Measurements from ENCODE around the gene BPIFB2. TPM values are rescaled to one million over a fixed set of nuclear protein-coding genes. Genes with fewer than 3 reads are reported as not detected.

Gene BPIFB2
- total RNA-seq, 1 experiment from 2014 or later, result not detected

- in situ Hi-C loops (cut with HindIII; ENCODE audit: low pct_unique_long_range_greater_than_20kb, low sequenced_read_pairs), result no loop called here
- no peak for DNase-seq (ENCODE audit: low read depth, low spot score)
Observed at GRCh38 chr20:33068251-33068939, 60.9 kb downstream of the BPIFB2 start.

GRCh38 chr20:33069673-33070072, 62.2 kb downstream of the BPIFB2 start:
- in situ Hi-C loops (cut with HindIII; ENCODE audit: low pct_unique_long_range_greater_than_20kb, low sequenced_read_pairs), result no loop called here
- no peak for DNase-seq (ENCODE audit: low read depth, low spot score)

- DNase-seq (ENCODE audit: low read depth, low spot score), result no peak
- in situ Hi-C loops (cut with HindIII; ENCODE audit: low pct_unique_long_range_greater_than_20kb, low sequenced_read_pairs), result no loop called here
Observed at GRCh38 chr20:33070111-33071053, 62.9 kb downstream of the BPIFB2 start.

- in situ Hi-C loops (cut with HindIII; ENCODE audit: low pct_unique_long_range_greater_than_20kb, low sequenced_read_pairs), result no loop called here
- DNase-seq (ENCODE audit: low read depth, low spot score), result no peak
Observed at GRCh38 chr20:33071198-33071597, 63.7 kb downstream of the BPIFB2 start.

- DNase-seq (ENCODE audit: low read depth, low spot score), result no peak
- in situ Hi-C loops (cut with HindIII; ENCODE audit: low pct_unique_long_range_greater_than_20kb, low sequenced_read_pairs), result no loop called here
Observed at GRCh38 chr20:33072362-33072761, 64.9 kb downstream of the BPIFB2 start.

GRCh38 chr20:33072813-33073212, 65.3 kb downstream of the BPIFB2 start:
- in situ Hi-C loops (cut with HindIII; ENCODE audit: low pct_unique_long_range_greater_than_20kb, low sequenced_read_pairs), result no loop called here
- DNase-seq (ENCODE audit: low read depth, low spot score), result no peak

Other genes starting within 250 kb of the BPIFB2 start
- gene DNMT3B, start 245.3 kb upstream of the BPIFB2 start, total RNA-seq (2014; rRNA removed; shearing (Covaris generic)), result 1.9 and 2.3 TPM in 2 replicates
- 110 and 118 TPM in 2 replicates for gene MAPRE1, start 187.8 kb upstream of the BPIFB2 start, total RNA-seq (2014; rRNA removed; shearing (Covaris generic))
- gene EFCAB8, start 148.8 kb upstream of the BPIFB2 start, total RNA-seq (2014; rRNA removed; shearing (Covaris generic)), result not detected in 2 replicates
- gene SUN5, start 3.3 kb upstream of the BPIFB2 start, total RNA-seq (2014; rRNA removed; shearing (Covaris generic)), result not detected in 2 replicates
- gene BPIFB6, start 23.9 kb downstream of the BPIFB2 start, total RNA-seq (2014; rRNA removed; shearing (Covaris generic)), result not detected in 2 replicates
- not detected in 2 replicates for gene BPIFB3, start 46.2 kb downstream of the BPIFB2 start, total RNA-seq (2014; rRNA removed; shearing (Covaris generic))
- not detected in 2 replicates for gene BPIFB4, start 71.9 kb downstream of the BPIFB2 start, total RNA-seq (2014; rRNA removed; shearing (Covaris generic))
- gene BPIFA2, start 160.5 kb downstream of the BPIFB2 start, total RNA-seq (2014; rRNA removed; shearing (Covaris generic)), result not detected in 2 replicates
- not detected in 2 replicates for gene BPIFA3, start 209.6 kb downstream of the BPIFB2 start, total RNA-seq (2014; rRNA removed; shearing (Covaris generic))
- gene BPIFA1, start 228.3 kb downstream of the BPIFB2 start, total RNA-seq (2014; rRNA removed; shearing (Covaris generic)), result not detected in 2 replicates